Neuronal stem cell (in vitro differentiated cells): ENCODE data around the gene STIM1.

ENCODE experiments used
- DNase-seq: peaks from one replicate; pipeline ENCODE4 v3.0.0-alpha.2; 2013; ENCODE audit warnings: low spot score
- H2AFZ ChIP-seq: one replicate; pipeline ENCODE4 v1.6.1; 2013; ENCODE audit warnings: mild to moderate bottlenecking, low read length, inconsistent platforms
- H2AK5ac ChIP-seq: 2 replicates; pipeline ENCODE4 v1.6.1; 2013; ENCODE audit warnings: low read depth, mild to moderate bottlenecking, inconsistent platforms, low read length, moderate library complexity, mixed read lengths
- H2BK120ac ChIP-seq: 2 replicates; pipeline ENCODE4 v1.6.1; 2013; ENCODE audit warnings: low read depth, mild to moderate bottlenecking, inconsistent platforms, low read length, moderate library complexity, mixed read lengths
- H2BK12ac ChIP-seq: one replicate; pipeline ENCODE4 v1.6.1; 2013; ENCODE audit warnings: low read length, inconsistent platforms
- H2BK15ac ChIP-seq: 2 replicates; pipeline ENCODE4 v1.6.1; 2013; ENCODE audit warnings: mild to moderate bottlenecking, low read length, inconsistent platforms, mixed read lengths
- H2BK5ac ChIP-seq: one replicate; pipeline ENCODE4 v1.6.1; 2013; ENCODE audit warnings: inconsistent platforms, mild to moderate bottlenecking, low read length, moderate library complexity
- H3K14ac ChIP-seq: one replicate; pipeline ENCODE4 v1.6.1; 2013; ENCODE audit warnings: low read length, inconsistent platforms
- H3K18ac ChIP-seq: 2 replicates; pipeline ENCODE4 v1.6.1; 2013; ENCODE audit warnings: low read length, inconsistent platforms
- H3K23ac ChIP-seq: 2 replicates; pipeline ENCODE4 v1.6.1; 2013; ENCODE audit warnings: low read depth, mild to moderate bottlenecking, mixed read lengths, low read length, inconsistent platforms; ENCODE audit not compliant: poor library complexity
- H3K27ac ChIP-seq: replicated peaks from 3 replicates; pipeline ENCODE4 v1.5.1; 2013; ENCODE audit warnings: low read length, inconsistent platforms
- H3K27me3 ChIP-seq, 3 experiments: 2 replicates each; pipeline ENCODE4 v1.6.1; 2013; ENCODE audit warnings: low read length in 3 of 3, mild to moderate bottlenecking in 2 of 3, inconsistent platforms in 1 of 3, low read depth in 1 of 3, mixed read lengths in 1 of 3, moderate library complexity in 1 of 3; ENCODE audit not compliant: control insufficient read depth in 3 of 3, insufficient read depth in 3 of 3
- H3K36me3 ChIP-seq, 2 donors: replicated peaks in 1 of 2; 2 replicates each; pipeline ENCODE4 v1.6.1; 2013; ENCODE audit warnings: low read length in 2 of 2; ENCODE audit not compliant: control insufficient read depth in 2 of 2, insufficient read depth in 2 of 2
- H3K4ac ChIP-seq: 2 replicates; pipeline ENCODE4 v1.6.1; 2013; ENCODE audit warnings: inconsistent platforms, mild to moderate bottlenecking, low read length, moderate library complexity
- H3K4me1 ChIP-seq, 2 donors: 1 replicate in 1 of 2; 2 replicates in 1 of 2; pipeline ENCODE4 v1.6.1; 2013; ENCODE audit warnings: low read length in 2 of 2, low read depth in 1 of 2; ENCODE audit not compliant: control insufficient read depth in 2 of 2, insufficient read depth in 1 of 2
- H3K4me2 ChIP-seq: one replicate; pipeline ENCODE4 v1.6.1; 2013; ENCODE audit warnings: mild to moderate bottlenecking, low read length, inconsistent platforms; ENCODE audit not compliant: insufficient read depth, poor library complexity, severe bottlenecking
- H3K4me3 ChIP-seq, 2 donors: 2 replicates each; pipeline ENCODE4 v1.5.1; 2013; ENCODE audit warnings: low read length in 2 of 2, mild to moderate bottlenecking in 2 of 2, inconsistent platforms in 1 of 2, moderate library complexity in 1 of 2
- H3K79me1 ChIP-seq: one replicate; pipeline ENCODE4 v1.6.1; 2013; ENCODE audit warnings: low read depth, mild to moderate bottlenecking, inconsistent platforms, low read length, moderate library complexity
- H3K9ac ChIP-seq: one replicate; pipeline ENCODE4 v1.6.1; 2013; ENCODE audit warnings: mild to moderate bottlenecking, low read depth, low read length, inconsistent platforms; ENCODE audit not compliant: poor library complexity
- H3K9me3 ChIP-seq, 2 donors: replicated peaks in 1 of 2; 2 replicates each; pipeline versions ENCODE3 to v1.6.1; 2013; ENCODE audit warnings: low read length in 2 of 2, mild to moderate bottlenecking in 2 of 2, inconsistent platforms in 1 of 2, low read depth in 1 of 2, mixed read lengths in 1 of 2, moderate library complexity in 1 of 2; ENCODE audit not compliant: control insufficient read depth in 2 of 2, insufficient read depth in 1 of 2
- H4K8ac ChIP-seq: one replicate; pipeline ENCODE4 v1.6.1; 2013; ENCODE audit warnings: low read depth, mild to moderate bottlenecking, inconsistent platforms, low read length, moderate library complexity
- H4K91ac ChIP-seq: one replicate; pipeline ENCODE4 v1.6.1; 2013; ENCODE audit warnings: low read length, low read depth, mild to moderate bottlenecking, inconsistent platforms; ENCODE audit not compliant: poor library complexity
- WGBS, 2 donors: extraction: QIAGEN DNeasy Blood & Tissue Kit; methylation state at CpG; one replicate each; pipeline ENCODE4 v1.1.7; 2013; ENCODE audit warnings: missing lambda C conversion rate in 2 of 2, mixed read lengths in 1 of 2; ENCODE audit not compliant: insufficient read length in 2 of 2, insufficient replicate concordance in 1 of 2; ENCODE audit errors: extremely low coverage in 2 of 2; 5-methylcytosine and 5-hydroxymethylcytosine counted together

Gene STIM1

DNA sequence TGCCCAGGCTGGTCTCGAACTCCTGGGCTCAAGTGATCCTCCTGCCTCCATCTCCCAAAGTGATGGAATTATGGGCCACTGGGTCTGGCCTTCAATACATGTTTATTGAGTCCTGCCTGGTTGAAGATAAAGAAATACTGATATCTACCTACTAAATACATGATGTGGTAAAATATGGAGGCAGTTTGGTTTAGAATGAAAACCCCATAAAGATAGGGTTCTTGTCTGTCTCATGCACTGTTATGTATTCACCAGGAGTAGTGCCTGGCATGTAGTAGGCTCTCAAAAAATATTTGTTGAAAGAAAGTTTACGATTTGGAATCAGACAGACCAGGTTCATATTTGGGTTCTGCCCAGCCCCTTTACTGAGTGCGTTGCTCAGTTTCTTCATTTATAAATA, 21.1 kb downstream of the STIM1 start:
- Histone ChIP-seq H3K4me3 (no peak overlapping the region), H3K36me3 (no peaks in the 10 kb centered on the region), H4K8ac (no peak overlapping the region), H2BK15ac (no peak overlapping the region), H3K14ac (no peak overlapping the region), H3K4me1 (peaks cover 4 to 14% of the 10 kb centered on the region in 2 donors), H3K79me1 (no peaks in the 10 kb centered on the region), H2AK5ac (no peak overlapping the region), H3K4ac (no peak overlapping the region), H3K18ac (no peak overlapping the region), H2BK12ac (no peak overlapping the region), H2BK120ac (no peak overlapping the region), H3K27ac (no peak overlapping the region), H3K9me3 (no peaks in the 10 kb centered on the region), H2BK5ac (no peak overlapping the region), H2AFZ (no peak overlapping the region), H3K23ac (no peak overlapping the region), H3K27me3 (no peaks in the 10 kb centered on the region), H4K91ac (no peak overlapping the region), H3K9ac (no peak overlapping the region), H3K4me2 (no peak overlapping the region)
- WGBS, 2 donors, result no CpG with 5 or more reads among the region's 3 CpGs
- no peak for DNase-seq

DNA sequence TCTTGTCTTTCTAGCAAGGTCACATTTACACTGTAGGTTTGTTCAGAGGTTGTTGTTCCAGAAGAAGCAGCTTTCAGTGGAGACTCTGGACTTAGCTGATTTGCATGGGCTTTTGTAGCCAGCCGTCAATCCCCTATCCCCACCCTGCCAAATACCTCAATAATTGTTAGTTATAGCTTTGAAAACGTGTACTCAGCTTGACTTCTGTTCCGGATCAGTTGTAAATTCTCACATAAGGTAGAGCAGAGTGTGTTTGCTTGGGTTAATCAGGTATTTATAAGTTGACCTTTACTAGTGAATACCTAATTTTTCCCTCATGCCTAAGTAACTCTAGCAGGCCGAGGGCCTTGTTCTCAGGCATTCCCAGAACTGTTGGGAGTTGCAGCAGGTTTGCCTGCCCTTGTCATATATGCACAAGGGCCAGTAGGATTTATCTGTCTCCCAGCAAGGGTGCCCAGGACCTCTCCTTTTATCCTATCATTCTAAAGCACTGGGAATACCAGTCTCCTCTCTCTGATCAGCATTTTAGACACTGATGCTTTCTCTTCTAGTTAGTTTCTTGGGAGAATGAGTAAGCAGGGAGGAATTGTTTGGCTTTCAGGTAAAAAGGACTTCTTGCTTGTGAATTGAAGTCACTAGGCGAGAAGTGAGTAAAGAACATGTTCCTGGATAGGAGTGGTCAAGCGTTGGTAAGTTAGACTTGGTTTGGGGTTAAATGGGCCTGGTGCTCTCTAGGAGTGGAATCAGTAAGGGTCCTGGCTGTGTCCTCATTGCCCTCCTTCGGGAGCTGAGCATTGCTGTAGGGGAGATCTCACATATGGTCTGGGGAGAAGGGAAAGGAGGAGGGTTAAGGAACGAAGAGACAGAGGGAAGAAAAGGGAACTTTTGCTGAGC, 22.1 kb downstream of the STIM1 start:
- Histone ChIP-seq H2BK15ac (no peak overlapping the region), H3K14ac (no peak overlapping the region), H4K8ac (no peak overlapping the region), H2BK12ac (no peak overlapping the region), H3K27ac (no peak overlapping the region), H3K23ac (no peak overlapping the region), H3K4me3 (no peak overlapping the region), H4K91ac (no peak overlapping the region), H3K4me1 (peaks cover 4 to 14% of the 10 kb centered on the region in 2 donors), H2BK120ac (no peak overlapping the region), H3K9ac (no peak overlapping the region), H3K4me2 (no peak overlapping the region), H2BK5ac (no peak overlapping the region), H3K18ac (no peak overlapping the region), H2AFZ (no peak overlapping the region), H3K9me3 (peaks cover 0 to 2% of the 10 kb centered on the region in 2 donors), H3K36me3 (no peaks in the 10 kb centered on the region), H3K4ac (no peak overlapping the region), H3K27me3 (no peaks in the 10 kb centered on the region), H3K79me1 (no peaks in the 10 kb centered on the region), H2AK5ac (no peak overlapping the region)
- no peak for DNase-seq
- no CpG with 5 or more reads among the region's 8 CpGs for WGBS, 2 donors

DNA sequence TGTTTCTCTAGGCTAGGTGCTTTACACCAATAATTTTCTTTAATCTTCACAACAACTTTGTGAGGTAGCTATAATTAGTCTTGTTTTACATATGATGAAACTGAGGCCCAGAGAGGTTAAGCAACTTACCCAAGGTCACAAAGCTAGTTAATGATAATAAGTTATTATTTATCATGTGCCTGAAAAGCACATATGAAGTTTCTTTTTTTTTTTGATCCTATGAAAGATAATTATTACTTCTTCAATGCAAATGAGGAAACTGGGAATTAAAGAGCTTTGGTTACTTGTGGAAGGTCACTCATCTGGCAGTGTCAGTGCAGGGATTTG, 22.8 kb downstream of the STIM1 start:
- H2BK120ac ChIP-seq, result no peak overlapping the region
- H3K4me2 ChIP-seq, result no peak overlapping the region
- H4K91ac ChIP-seq, result no peak overlapping the region
- H2AK5ac ChIP-seq, result no peak overlapping the region
- H2BK15ac ChIP-seq, result no peak overlapping the region
- no peak overlapping the region for H3K4me3 ChIP-seq
- H4K8ac ChIP-seq, result no peak overlapping the region
- no peak overlapping the region for H3K18ac ChIP-seq
- H2AFZ ChIP-seq, result no peak overlapping the region
- peaks cover 4 to 14% of the 10 kb centered on the region in 2 donors for H3K4me1 ChIP-seq
- H3K14ac ChIP-seq, result no peak overlapping the region
- no peak overlapping the region for H3K9ac ChIP-seq
- H3K9me3 ChIP-seq, result peaks cover 0 to 2% of the 10 kb centered on the region in 2 donors
- no peaks in the 10 kb centered on the region for H3K79me1 ChIP-seq
- H3K36me3 ChIP-seq, result no peaks in the 10 kb centered on the region
- no peaks in the 10 kb centered on the region for H3K27me3 ChIP-seq
- no peak overlapping the region for H3K27ac ChIP-seq
- DNase-seq, result no peak
- no peak overlapping the region for H2BK5ac ChIP-seq
- H2BK12ac ChIP-seq, result no peak overlapping the region
- no peak overlapping the region for H3K4ac ChIP-seq
- H3K23ac ChIP-seq, result no peak overlapping the region

DNA sequence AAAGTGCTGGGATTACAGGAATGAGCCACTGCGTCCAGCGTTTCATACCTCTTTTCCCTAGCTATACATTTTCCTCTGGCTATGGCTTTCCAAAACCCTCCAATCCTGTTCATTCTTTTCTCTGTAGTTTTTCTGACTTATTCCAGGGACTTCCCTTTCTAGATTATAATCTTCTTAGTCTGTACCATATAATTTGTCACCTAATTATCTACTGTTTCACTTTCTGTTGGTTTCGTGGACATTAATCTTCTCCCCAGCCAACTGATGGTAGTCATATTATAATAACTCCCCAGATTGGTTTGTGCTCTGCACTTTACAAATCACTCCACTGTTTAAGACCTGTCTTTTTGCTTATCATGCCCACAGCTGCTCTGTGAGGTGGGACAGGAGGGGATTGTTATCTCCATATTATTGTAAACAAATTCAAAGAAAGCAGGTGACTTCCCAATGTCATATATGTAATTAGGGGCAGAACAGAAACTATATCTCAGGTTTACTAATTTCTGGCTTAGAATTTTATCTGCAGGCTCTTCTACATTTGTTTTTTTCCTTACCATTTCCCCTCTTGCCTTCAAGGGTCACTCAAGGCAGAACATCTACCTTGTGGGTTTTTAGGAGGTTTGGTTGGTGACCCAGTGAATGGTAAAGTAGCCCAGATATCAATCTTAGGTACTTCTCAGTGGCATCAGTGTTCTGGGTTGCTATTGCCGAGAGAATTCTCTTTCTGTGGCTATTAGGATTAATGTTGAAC, 23.9 kb downstream of the STIM1 start:
- H3K23ac ChIP-seq, result no peak overlapping the region
- H3K9ac ChIP-seq, result no peak overlapping the region
- DNase-seq, result no peak
- no CpG with 5 or more reads among the region's 4 CpGs for WGBS, 2 donors
- no peak overlapping the region for H2AK5ac ChIP-seq
- H3K14ac ChIP-seq, result no peak overlapping the region
- no peaks in the 10 kb centered on the region for H3K79me1 ChIP-seq
- H3K9me3 ChIP-seq, result peaks cover 0 to 2% of the 10 kb centered on the region in 2 donors
- H3K18ac ChIP-seq, result no peak overlapping the region
- H4K91ac ChIP-seq, result no peak overlapping the region
- H2AFZ ChIP-seq, result no peak overlapping the region
- no peak overlapping the region for H3K4me3 ChIP-seq
- H2BK12ac ChIP-seq, result no peak overlapping the region
- no peak overlapping the region for H3K4me2 ChIP-seq
- no peak overlapping the region for H2BK120ac ChIP-seq
- H3K4me1 ChIP-seq, result peaks cover 4 to 14% of the 10 kb centered on the region in 2 donors
- H4K8ac ChIP-seq, result no peak overlapping the region
- H3K27me3 ChIP-seq, result no peaks in the 10 kb centered on the region
- no peak overlapping the region for H2BK5ac ChIP-seq
- H3K36me3 ChIP-seq, result no peaks in the 10 kb centered on the region
- no peak overlapping the region for H3K27ac ChIP-seq
- no peak overlapping the region for H2BK15ac ChIP-seq
- H3K4ac ChIP-seq, result no peak overlapping the region
